ENCODE measurements around the gene CD68. TPM values are rescaled to one million over a fixed set of nuclear protein-coding genes. Genes with fewer than 3 reads are reported as not detected.

CD68 gene
- total RNA-seq, 1 donor from 2014 or later: 1.6 TPM

DNA sequence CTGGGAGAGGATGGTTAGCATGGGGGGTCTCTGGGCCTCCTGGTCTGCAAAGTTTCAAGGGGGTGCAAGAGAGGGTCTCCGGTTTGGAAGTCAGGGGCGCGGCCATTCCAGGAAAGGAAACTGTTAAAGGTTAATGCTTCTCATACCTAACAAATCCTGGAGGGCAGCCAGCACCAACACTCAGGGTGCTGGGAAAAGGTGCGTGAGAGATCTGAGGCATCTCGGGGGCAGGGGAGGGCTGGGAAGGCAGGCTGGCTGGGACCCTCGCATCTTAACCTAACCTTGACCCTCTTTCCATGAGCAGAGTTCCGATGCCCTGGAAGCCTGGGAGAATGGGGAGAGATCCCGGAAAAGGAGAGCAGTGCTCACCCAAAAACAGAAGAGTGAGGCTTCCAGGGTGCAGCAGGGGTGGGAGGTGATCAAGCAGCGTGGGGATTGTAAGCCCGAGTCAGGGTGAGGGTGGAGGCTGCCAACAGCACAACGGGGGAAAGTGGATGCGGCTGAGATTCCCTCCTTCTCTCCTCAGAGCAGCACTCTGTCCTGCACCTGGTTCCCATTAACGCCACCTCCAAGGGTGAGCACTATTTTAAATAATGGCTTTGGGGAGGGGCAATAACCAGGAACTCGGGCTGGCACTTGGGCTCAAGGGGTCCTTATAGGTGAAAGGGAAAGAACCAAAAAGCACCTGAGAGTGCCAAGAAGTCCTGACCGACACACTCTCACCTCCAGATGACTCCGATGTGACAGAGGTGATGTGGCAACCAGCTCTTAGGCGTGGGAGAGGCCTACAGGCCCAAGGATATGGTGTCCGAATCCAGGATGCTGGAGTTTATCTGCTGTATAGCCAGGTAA, 19.9 kb upstream of the CD68 start:
- Mint-ChIP-seq H3K36me3 (ENCODE audit: low read depth, unreplicated experiment) (peaks cover 12% of the 10 kb centered on the region), H3K4me1 (ENCODE audit: unreplicated experiment) (peaks cover 36% of the 10 kb centered on the region), H3K27ac (ENCODE audit: unreplicated experiment) (no peak overlapping the region), H3K27me3 (ENCODE audit: unreplicated experiment) (peaks cover 11% of the 10 kb centered on the region), H3K4me3 (ENCODE audit: unreplicated experiment) (no peak overlapping the region), H3K9me3 (ENCODE audit: unreplicated experiment) (no peaks in the 10 kb centered on the region)
- TF ChIP-seq, protein P1, sequence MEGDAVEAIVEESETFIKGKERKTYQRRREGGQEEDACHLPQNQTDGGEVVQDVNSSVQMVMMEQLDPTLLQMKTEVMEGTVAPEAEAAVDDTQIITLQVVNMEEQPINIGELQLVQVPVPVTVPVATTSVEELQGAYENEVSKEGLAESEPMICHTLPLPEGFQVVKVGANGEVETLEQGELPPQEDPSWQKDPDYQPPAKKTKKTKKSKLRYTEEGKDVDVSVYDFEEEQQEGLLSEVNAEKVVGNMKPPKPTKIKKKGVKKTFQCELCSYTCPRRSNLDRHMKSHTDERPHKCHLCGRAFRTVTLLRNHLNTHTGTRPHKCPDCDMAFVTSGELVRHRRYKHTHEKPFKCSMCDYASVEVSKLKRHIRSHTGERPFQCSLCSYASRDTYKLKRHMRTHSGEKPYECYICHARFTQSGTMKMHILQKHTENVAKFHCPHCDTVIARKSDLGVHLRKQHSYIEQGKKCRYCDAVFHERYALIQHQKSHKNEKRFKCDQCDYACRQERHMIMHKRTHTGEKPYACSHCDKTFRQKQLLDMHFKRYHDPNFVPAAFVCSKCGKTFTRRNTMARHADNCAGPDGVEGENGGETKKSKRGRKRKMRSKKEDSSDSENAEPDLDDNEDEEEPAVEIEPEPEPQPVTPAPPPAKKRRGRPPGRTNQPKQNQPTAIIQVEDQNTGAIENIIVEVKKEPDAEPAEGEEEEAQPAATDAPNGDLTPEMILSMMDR (IDR thresholded peaks at IDR 0.05; ENCODE audit: unreplicated experiment): no peak
- DNase-seq (ENCODE audit: low spot score): no peak

DNA sequence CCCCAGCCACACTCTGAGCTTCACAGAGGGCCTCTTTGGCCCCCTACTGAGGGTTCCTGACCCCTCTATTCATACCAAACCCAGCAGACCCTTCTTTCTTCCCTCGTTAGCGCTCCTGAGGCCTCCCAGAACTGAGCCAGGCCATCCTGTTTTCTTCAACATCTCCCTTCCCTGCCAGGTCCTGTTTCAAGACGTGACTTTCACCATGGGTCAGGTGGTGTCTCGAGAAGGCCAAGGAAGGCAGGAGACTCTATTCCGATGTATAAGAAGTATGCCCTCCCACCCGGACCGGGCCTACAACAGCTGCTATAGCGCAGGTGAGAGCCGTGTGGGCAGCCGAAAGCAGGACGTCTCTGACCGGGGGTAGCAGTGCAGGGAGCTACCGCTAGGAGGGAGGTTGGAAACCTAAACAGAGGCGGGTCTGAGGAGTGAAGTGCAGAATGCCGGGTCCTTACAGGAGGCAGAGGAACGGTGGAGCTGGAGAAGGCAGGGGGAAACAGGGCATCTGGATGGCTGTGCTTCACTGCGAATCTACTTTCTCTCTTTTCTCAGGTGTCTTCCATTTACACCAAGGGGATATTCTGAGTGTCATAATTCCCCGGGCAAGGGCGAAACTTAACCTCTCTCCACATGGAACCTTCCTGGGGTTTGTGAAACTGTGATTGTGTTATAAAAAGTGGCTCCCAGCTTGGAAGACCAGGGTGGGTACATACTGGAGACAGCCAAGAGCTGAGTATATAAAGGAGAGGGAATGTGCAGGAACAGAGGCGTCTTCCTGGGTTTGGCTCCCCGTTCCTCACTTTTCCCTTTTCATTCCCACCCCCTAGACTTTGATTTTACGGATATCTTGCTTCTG, 19.0 kb upstream of the CD68 start:
- peak overlapping the region; percentile 92 for H3K4me3 Mint-ChIP-seq (ENCODE audit: unreplicated experiment)
- peaks cover 33% of the 10 kb centered on the region for H3K4me1 Mint-ChIP-seq (ENCODE audit: unreplicated experiment)
- peak; percentile 85 for DNase-seq (ENCODE audit: low spot score)
- H3K27ac Mint-ChIP-seq (ENCODE audit: unreplicated experiment): peak overlapping the region; percentile 74
- no peaks in the 10 kb centered on the region for H3K9me3 Mint-ChIP-seq (ENCODE audit: unreplicated experiment)
- peaks cover 9% of the 10 kb centered on the region for H3K27me3 Mint-ChIP-seq (ENCODE audit: unreplicated experiment)
- peaks cover 12% of the 10 kb centered on the region for H3K36me3 Mint-ChIP-seq (ENCODE audit: low read depth, unreplicated experiment)
- TF ChIP-seq, protein P1 (IDR thresholded peaks at IDR 0.05; ENCODE audit: unreplicated experiment): peak; percentile 58

DNA sequence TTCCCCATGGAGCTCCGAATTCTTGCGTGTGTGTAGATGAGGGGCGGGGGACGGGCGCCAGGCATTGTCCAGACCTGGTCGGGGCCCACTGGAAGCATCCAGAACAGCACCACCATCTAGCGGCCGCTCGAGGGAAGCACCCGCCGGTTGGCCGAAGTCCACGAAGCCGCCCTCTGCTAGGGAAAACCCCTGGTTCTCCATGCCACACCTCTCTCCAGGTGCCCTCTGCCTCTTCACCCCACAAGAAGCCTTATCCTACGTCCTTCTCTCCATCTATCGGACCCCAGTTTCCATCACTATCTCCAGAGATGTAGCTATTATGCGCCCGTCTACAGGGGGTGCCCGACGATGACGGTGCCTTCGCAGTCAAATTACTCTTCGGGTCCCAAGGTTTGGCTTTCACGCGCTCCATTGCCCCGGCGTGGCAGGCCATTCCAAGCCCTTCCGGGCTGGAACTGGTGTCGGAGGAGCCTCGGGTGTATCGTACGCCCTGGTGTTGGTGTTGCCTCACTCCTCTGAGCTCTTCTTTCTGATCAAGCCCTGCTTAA, 18.3 kb upstream of the CD68 start:
- no peaks in the 10 kb centered on the region for H3K9me3 Mint-ChIP-seq (ENCODE audit: unreplicated experiment)
- H3K27ac Mint-ChIP-seq (ENCODE audit: unreplicated experiment): peak overlapping the region; percentile 74
- DNase-seq (ENCODE audit: low spot score): peak; percentile 90
- H3K4me1 Mint-ChIP-seq (ENCODE audit: unreplicated experiment): peaks cover 33% of the 10 kb centered on the region
- H3K4me3 Mint-ChIP-seq (ENCODE audit: unreplicated experiment): peak overlapping the region; percentile 92
- peaks cover 9% of the 10 kb centered on the region for H3K27me3 Mint-ChIP-seq (ENCODE audit: unreplicated experiment)
- H3K36me3 Mint-ChIP-seq (ENCODE audit: low read depth, unreplicated experiment): peaks cover 16% of the 10 kb centered on the region
- TF ChIP-seq, protein P1 (IDR thresholded peaks at IDR 0.05; ENCODE audit: unreplicated experiment): peak; percentile 41

DNA sequence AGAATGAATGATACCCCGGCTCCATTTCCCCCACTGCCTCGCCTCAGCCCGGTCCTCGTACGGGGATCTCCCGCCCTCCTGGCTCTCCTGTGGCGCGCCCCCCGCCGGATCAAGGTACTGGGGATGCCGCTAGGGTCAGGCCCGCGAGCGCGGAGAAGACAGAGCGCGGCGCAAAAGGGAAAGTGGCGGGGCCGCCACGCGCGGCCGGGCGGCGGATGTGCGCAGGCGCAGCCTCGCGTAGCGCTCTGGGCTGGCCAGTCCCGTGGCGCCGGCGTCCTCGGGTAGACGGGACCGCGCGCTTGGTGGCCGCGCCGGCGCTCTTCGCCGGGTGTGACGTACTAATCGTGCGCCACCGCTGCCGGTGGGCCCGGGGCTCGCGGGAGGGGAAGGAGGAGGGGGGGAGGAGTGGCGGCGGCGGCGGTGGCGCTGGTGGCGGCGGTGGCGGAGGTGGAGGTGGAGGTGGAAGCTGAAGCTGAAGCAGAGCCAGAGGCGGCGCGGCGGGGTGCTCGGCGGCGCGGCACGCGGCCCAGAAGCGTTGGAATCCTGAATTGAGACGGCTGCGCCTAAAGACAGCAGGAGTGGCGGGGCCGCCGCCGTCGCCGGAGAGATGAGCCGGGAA, 17.7 kb upstream of the CD68 start, which contains the start of gene SENP3:
SENP3 (plus strand) TSS at position 331 of the 619 bp plus-strand sequence. CDS start 1,158 bp downstream, outside the sequence.
- H3K27ac Mint-ChIP-seq (ENCODE audit: unreplicated experiment): peak within 1 kb of the TSS; percentile 81
- peaks cover 33% of the 10 kb centered on the region for H3K4me1 Mint-ChIP-seq (ENCODE audit: unreplicated experiment)
- peaks cover 9% of the 10 kb centered on the region for H3K27me3 Mint-ChIP-seq (ENCODE audit: unreplicated experiment)
- H3K36me3 Mint-ChIP-seq (ENCODE audit: low read depth, unreplicated experiment): peaks cover 16% of the 10 kb centered on the region
- H3K4me3 Mint-ChIP-seq (ENCODE audit: unreplicated experiment): peak within 1 kb of the TSS; percentile 96
- TF ChIP-seq, protein P1 (IDR thresholded peaks at IDR 0.05; ENCODE audit: unreplicated experiment): no peak
- peak; percentile 91 for DNase-seq (ENCODE audit: low spot score)
- H3K9me3 Mint-ChIP-seq (ENCODE audit: unreplicated experiment): no peaks in the 10 kb centered on the region
